ENCODE data around the gene ABLIM3. TPM values are rescaled to one million over a fixed set of nuclear protein-coding genes. Genes with fewer than 3 reads are reported as not detected.

Gene ABLIM3
- total RNA-seq, 8 experiments from 2014 or later: 0.18 to 28.7 (median 4.3) TPM

GRCh38 chr5:149221326-149221725 lies 80.0 kb downstream of the ABLIM3 start:
- no peak overlapping the region for H3K27ac ChIP-seq
- no peak for ATAC-seq (replicated peaks in 6 of 8)
- in situ Hi-C loops (cut with MboI; ENCODE audit: low pct_unique_long_range_greater_than_20kb in 2 of 9, low sequenced_read_pairs in 9 of 9, unreplicated experiment in 9 of 9): no loop called here
- 0 to 29% (median 16%) methylated on average over 1 of the region's 1 CpG; no CpG with 5 or more reads in 6 of the 10 experiments for WGBS, 10 experiments
- no peak overlapping the region for H3K4me3 ChIP-seq
- no peaks in the 10 kb centered on the region for H3K4me1 ChIP-seq (replicated peaks in 1 of 2)

GRCh38 chr5:149221731-149222342 lies 80.5 kb downstream of the ABLIM3 start:
- no peak overlapping the region for H3K27ac ChIP-seq
- WGBS, 10 experiments: 74 to 100% (median 83%) methylated on average over 2 to 4 of the region's 4 CpGs; no CpG with 5 or more reads in 1 of the 10 experiments
- no peak for ATAC-seq (replicated peaks in 6 of 8)
- in situ Hi-C loops (cut with MboI; ENCODE audit: low pct_unique_long_range_greater_than_20kb in 2 of 9, low sequenced_read_pairs in 9 of 9, unreplicated experiment in 9 of 9): no loop called here
- H3K4me1 ChIP-seq (replicated peaks in 1 of 2): no peaks in the 10 kb centered on the region
- H3K4me3 ChIP-seq: no peak overlapping the region

GRCh38 chr5:149223081-149223848 lies 82.0 kb downstream of the ABLIM3 start:
- no peak for ATAC-seq (replicated peaks in 6 of 8)
- 40 to 98% (median 82%) methylated on average over 2 to 11 of the region's 11 CpGs for WGBS, 10 experiments
- Histone ChIP-seq H3K4me1 (replicated peaks in 1 of 2) (no peaks in the 10 kb centered on the region), H3K27ac (no peak overlapping the region), H3K4me3 (no peak overlapping the region)
- in situ Hi-C loops (cut with MboI; ENCODE audit: low pct_unique_long_range_greater_than_20kb in 2 of 9, low sequenced_read_pairs in 9 of 9, unreplicated experiment in 9 of 9): no loop called here

- no peak for ATAC-seq (replicated peaks in 6 of 8)
- WGBS, 10 experiments: 80 to 100% (median 87%) methylated on average over 1 to 3 of the region's 5 CpGs; no CpG with 5 or more reads in 3 of the 10 experiments
- Histone ChIP-seq H3K4me1 (replicated peaks in 1 of 2) (no peaks in the 10 kb centered on the region), H3K27ac (no peak overlapping the region), H3K4me3 (no peak overlapping the region)
- in situ Hi-C loops (cut with MboI; ENCODE audit: low pct_unique_long_range_greater_than_20kb in 2 of 9, low sequenced_read_pairs in 9 of 9, unreplicated experiment in 9 of 9): no loop called here
Observed at GRCh38 chr5:149224282-149224681, 83.0 kb downstream of the ABLIM3 start.

DNA sequence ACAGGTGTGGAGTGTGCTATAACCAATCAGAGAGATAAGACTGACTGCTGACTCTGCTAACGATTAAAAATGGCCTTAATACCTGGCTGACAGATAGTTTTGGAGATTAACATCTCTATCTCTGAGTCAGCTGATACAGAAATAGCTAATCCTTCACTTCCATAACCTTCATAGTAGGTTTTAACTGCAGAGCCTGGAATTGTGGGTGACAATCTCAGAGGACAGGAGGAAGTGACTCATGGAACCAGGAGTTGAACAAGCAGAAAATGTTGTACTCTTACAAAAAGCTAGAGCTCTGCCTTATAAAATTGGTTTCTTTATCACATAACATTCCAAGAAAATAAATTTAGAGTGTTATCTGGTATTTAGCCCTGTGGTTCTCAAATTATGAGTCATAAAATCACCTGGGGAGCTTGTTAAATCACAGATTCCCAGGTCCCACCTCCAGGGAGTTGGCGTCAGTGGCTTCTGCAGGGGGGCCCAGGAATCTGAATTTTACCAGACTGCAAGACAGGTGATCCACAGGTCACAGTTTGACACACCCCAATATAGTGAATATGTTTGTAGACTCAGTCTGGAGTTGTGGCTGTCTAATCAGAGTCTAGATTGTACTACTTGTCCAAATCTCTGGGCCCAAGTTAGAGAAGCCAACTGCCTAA lies 86.0 kb downstream of the ABLIM3 start:
- in situ Hi-C loops (cut with MboI; ENCODE audit: low pct_unique_long_range_greater_than_20kb in 2 of 9, low sequenced_read_pairs in 9 of 9, unreplicated experiment in 9 of 9): loop anchor here in 3 of 9 experiments (25.0 kb wide), 1 partner anchor 90 kb away; the partner anchor contains the start of gene ABLIM3 (in 3 of the 3)
- Histone ChIP-seq H3K4me3 (no peak overlapping the region), H3K27ac (no peak overlapping the region), H3K4me1 (replicated peaks in 1 of 2) (no peaks in the 10 kb centered on the region)
- 54 to 100% (median 71%) methylated on average over 1 to 2 of the region's 2 CpGs; no CpG with 5 or more reads in 5 of the 10 experiments for WGBS, 10 experiments
- ATAC-seq (replicated peaks in 6 of 8): no peak

DNA sequence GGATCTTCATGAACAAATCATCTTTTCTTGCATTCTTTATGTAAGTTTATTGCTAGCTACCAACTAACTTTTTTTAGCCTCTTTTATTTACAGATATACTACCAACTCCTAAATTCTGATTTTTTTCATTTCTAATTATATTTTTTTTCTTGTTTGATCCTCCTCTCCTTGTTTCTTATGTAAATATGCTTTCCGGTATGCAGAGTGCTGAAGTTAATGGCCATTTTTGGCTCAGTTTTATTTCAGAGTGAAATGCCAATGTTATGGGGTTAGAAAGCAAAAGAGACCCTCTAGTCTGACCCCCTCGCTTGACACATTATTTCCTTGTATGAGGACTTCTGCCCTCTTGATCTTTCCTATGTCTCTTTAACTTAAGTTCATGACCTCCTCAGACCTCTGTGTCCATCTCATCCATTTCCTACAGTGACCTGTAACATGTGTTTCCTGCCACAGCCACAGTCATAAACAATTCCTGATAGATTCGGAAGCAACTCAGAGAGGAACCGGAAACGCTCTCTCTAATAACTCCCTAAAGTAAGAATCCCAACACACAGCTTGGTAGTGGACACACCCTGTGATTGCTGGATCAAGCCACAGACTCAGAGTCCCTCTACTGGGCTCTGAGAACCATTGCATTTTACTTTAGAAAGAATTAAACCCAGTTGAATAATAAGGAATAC lies 87.5 kb downstream of the ABLIM3 start:
- in situ Hi-C loops (cut with MboI; ENCODE audit: low pct_unique_long_range_greater_than_20kb in 2 of 9, low sequenced_read_pairs in 9 of 9, unreplicated experiment in 9 of 9): loop anchor here in 3 of 9 experiments (25.0 kb wide), 1 partner anchor 91 kb away; the partner anchor contains the start of gene ABLIM3 (in 3 of the 3)
- Histone ChIP-seq H3K27ac (no peak overlapping the region), H3K4me1 (replicated peaks in 1 of 2) (no peaks in the 10 kb centered on the region)

DNA sequence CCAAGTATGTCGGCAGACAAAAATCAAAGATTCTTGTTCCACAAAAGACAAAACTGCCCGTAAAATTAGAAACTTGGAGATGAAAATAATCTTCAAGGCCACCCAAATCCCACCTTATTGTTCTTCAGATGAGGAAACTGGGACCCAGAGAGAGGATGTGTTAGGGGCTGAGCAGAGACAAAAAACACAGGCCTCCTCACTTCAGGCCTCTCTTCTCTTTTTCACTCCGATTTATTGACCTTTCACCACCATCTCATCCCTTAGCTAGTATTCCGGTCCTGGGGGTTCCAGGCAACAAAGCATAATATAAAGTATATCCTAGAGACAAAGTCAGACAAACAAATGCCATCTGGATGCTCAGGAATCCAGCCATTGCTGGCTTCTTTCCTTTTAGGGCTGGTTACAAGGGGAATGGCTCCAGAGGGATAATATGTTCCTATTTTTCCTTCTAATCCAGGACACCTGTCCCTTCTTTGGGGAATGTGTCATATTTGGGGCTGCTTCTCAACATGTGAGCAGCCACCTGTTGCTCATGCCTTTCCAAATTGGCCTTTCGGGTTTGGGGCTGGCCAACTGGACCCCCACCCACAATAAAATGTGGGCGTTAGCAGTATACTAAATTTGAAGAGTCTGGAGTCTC lies 88.1 kb downstream of the ABLIM3 start:
- WGBS, 10 experiments: 3 to 96% (median 55%) methylated on average over 1 to 6 of the region's 6 CpGs
- H3K27ac ChIP-seq: no peak overlapping the region
- no peaks in the 10 kb centered on the region for H3K4me1 ChIP-seq (replicated peaks in 1 of 2)
- peak in 1 of 8 experiments; percentile 22 for ATAC-seq (replicated peaks in 6 of 8)
- H3K4me3 ChIP-seq: no peak overlapping the region
- in situ Hi-C loops (cut with MboI; ENCODE audit: low pct_unique_long_range_greater_than_20kb in 2 of 9, low sequenced_read_pairs in 9 of 9, unreplicated experiment in 9 of 9): loop anchor here in 3 of 9 experiments (25.0 kb wide), 1 partner anchor 92 kb away; the partner anchor contains the start of gene ABLIM3 (in 3 of the 3)

More for the DNA sequence above, 87.5 kb downstream of the ABLIM3 start:
- peak in 4 of 8 experiments; percentile 48 to 100 (median 100) for ATAC-seq (replicated peaks in 6 of 8)
- 23 to 67% (median 58%) methylated on average over 1 to 5 of the region's 5 CpGs for WGBS, 10 experiments
- H3K4me3 ChIP-seq: no peak overlapping the region

DNA sequence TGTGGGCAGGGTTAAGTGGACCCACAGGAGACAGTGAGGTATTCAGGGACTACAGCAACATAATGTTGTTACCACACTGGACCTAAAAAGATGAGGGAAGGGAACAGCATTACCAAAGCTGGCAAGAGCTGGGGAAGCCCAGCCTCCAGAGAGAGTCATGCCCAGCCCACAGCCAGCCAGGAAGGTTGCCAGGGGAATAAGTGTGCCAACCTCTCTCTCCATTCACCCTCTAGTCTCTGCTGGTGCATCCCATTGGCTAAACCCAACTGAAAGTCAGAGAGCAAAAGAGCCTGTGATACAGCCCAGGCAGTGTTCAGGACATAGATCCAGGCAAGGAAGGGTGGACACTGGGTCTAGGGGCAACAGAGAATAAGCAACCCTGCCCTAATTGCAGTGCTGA lies 94.5 kb downstream of the ABLIM3 start:
- in situ Hi-C loops (cut with MboI; ENCODE audit: low pct_unique_long_range_greater_than_20kb in 2 of 9, low sequenced_read_pairs in 9 of 9, unreplicated experiment in 9 of 9): loop anchor here in 3 of 9 experiments (25.0 kb wide), 1 partner anchor 99 kb away; the partner anchor contains the start of gene ABLIM3 (in 3 of the 3)

GRCh38 chr5:149237662-149238061 lies 96.4 kb downstream of the ABLIM3 start:
- in situ Hi-C loops (cut with MboI; ENCODE audit: low pct_unique_long_range_greater_than_20kb in 2 of 9, low sequenced_read_pairs in 9 of 9, unreplicated experiment in 9 of 9): loop anchor here in 3 of 9 experiments (25.0 kb wide), 1 partner anchor 100 kb away; the partner anchor contains the start of gene ABLIM3 (in 3 of the 3)
- no peak for ATAC-seq (replicated peaks in 6 of 8)

More for the DNA sequence above, 94.5 kb downstream of the ABLIM3 start:
- ATAC-seq (replicated peaks in 6 of 8): no peak
- no peaks in the 10 kb centered on the region for H3K4me1 ChIP-seq (replicated peaks in 1 of 2)
- no peak overlapping the region for H3K4me3 ChIP-seq
- H3K27ac ChIP-seq: no peak overlapping the region

DNA sequence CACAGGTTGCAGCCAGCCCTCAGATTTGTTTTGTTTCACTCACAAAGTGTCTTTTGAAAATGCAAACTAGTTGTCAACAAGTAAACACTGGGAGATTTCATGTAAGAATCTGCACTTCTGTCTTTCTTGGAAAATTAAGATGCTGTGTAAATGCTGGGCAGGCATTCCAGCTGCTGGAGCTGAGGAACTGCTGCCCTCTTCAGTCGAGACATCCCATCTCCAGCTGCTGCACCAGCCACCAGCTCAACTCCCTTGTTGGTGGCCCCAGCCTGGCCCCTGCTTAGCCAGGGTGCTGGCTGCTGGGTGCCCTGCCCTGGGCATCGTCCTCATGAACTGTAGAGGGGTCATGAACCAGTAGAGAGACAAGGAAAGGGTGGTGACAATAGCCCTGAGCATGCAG lies 97.2 kb downstream of the ABLIM3 start:
- 0 to 22% (median 17%) methylated on average over 1 to 2 of the region's 2 CpGs; no CpG with 5 or more reads in 6 of the 10 experiments for WGBS, 10 experiments
- H3K27ac ChIP-seq: no peak overlapping the region
- in situ Hi-C loops (cut with MboI; ENCODE audit: low pct_unique_long_range_greater_than_20kb in 2 of 9, low sequenced_read_pairs in 9 of 9, unreplicated experiment in 9 of 9): loop anchor here in 3 of 9 experiments (25.0 kb wide), 1 partner anchor 101 kb away; the partner anchor contains the start of gene ABLIM3 (in 3 of the 3)

More at GRCh38 chr5:149237662-149238061, 96.4 kb downstream of the ABLIM3 start:
- Histone ChIP-seq H3K4me3 (no peak overlapping the region), H3K4me1 (replicated peaks in 1 of 2) (no peaks in the 10 kb centered on the region), H3K27ac (no peak overlapping the region)
- WGBS, 10 experiments: 38 to 100% (median 55%) methylated on average over 1 to 4 of the region's 4 CpGs; no CpG with 5 or more reads in 4 of the 10 experiments

GRCh38 chr5:149239917-149240316 lies 98.6 kb downstream of the ABLIM3 start:
- Histone ChIP-seq H3K4me1 (replicated peaks in 1 of 2) (no peaks in the 10 kb centered on the region), H3K27ac (no peak overlapping the region), H3K4me3 (no peak overlapping the region)
- 80% methylated on average over 1 of the region's 2 CpGs; no CpG with 5 or more reads in 9 of the 10 experiments for WGBS, 10 experiments
- no peak for ATAC-seq (replicated peaks in 6 of 8)
- in situ Hi-C loops (cut with MboI; ENCODE audit: low pct_unique_long_range_greater_than_20kb in 2 of 9, low sequenced_read_pairs in 9 of 9, unreplicated experiment in 9 of 9): loop anchor here in 3 of 9 experiments (25.0 kb wide), 1 partner anchor 103 kb away; the partner anchor contains the start of gene ABLIM3 (in 3 of the 3)

More for the DNA sequence above, 97.2 kb downstream of the ABLIM3 start:
- ATAC-seq (replicated peaks in 6 of 8): peak in 1 of 8 experiments; percentile 51
- Histone ChIP-seq H3K4me3 (no peak overlapping the region), H3K4me1 (replicated peaks in 1 of 2) (no peaks in the 10 kb centered on the region)
